Kidney epithelial cell (primary cell): ENCODE results near the gene CHCHD3. TPM values are rescaled to one million over a fixed set of nuclear protein-coding genes. Genes with fewer than 3 reads are reported as not detected.

ENCODE experiments used
- DNase-seq: peaks from one replicate; pipeline ENCODE4 v3.0.0-alpha.2; 2010; ENCODE audit warnings: low read depth
- H3K27me3 ChIP-seq: 2 replicates; pipeline ENCODE4 v1.6.0; 2011; ENCODE audit warnings: low read length; ENCODE audit not compliant: control insufficient read depth, insufficient read depth
- H3K36me3 ChIP-seq: 2 replicates; pipeline ENCODE4 v1.5.1; 2011; ENCODE audit warnings: low read length; ENCODE audit not compliant: control insufficient read depth, insufficient read depth
- H3K4me3 ChIP-seq: 2 replicates; pipeline ENCODE4 v1.5.1; 2011; ENCODE audit warnings: low read depth, mild to moderate bottlenecking, control low read depth, low read length
- CTCF ChIP-seq: IDR thresholded peaks from 2 replicates; pipeline ENCODE4 v1.5.1; 2011; ENCODE audit warnings: mild to moderate bottlenecking, moderate library complexity, low read length, control low read depth, inconsistent platforms; ENCODE audit not compliant: insufficient read depth, poor library complexity, severe bottlenecking
- total RNA-seq: library from RNA; depleted of rRNA; stranded (reverse); fragments of >200 nt; gene quantifications from 2 replicates; pipeline ENCODE4 v1.2.3, GENCODE V29; 2015

Gene CHCHD3
- total RNA-seq, 1 donor from 2014 or later, result 119 TPM

GRCh38 chr7:132947011-132947410 lies 134.9 kb downstream of the CHCHD3 start:
- TF ChIP-seq CTCF, result no peak
- Histone ChIP-seq H3K27me3 (no peaks in the 10 kb centered on the region), H3K36me3 (no peaks in the 10 kb centered on the region), H3K4me3 (no peak overlapping the region)
- no peak for DNase-seq

GRCh38 chr7:132944774-132945173 lies 137.1 kb downstream of the CHCHD3 start:
- H3K4me3 ChIP-seq, result no peak overlapping the region
- H3K36me3 ChIP-seq, result no peaks in the 10 kb centered on the region
- no peak for TF ChIP-seq CTCF
- no peaks in the 10 kb centered on the region for H3K27me3 ChIP-seq
- no peak for DNase-seq

GRCh38 chr7:132943645-132944044 lies 138.2 kb downstream of the CHCHD3 start:
- H3K36me3 ChIP-seq, result no peaks in the 10 kb centered on the region
- no peaks in the 10 kb centered on the region for H3K27me3 ChIP-seq
- no peak for DNase-seq
- no peak for TF ChIP-seq CTCF
- no peak overlapping the region for H3K4me3 ChIP-seq

GRCh38 chr7:132942701-132943100 lies 139.2 kb downstream of the CHCHD3 start:
- no peak for TF ChIP-seq CTCF
- H3K36me3 ChIP-seq, result no peaks in the 10 kb centered on the region
- no peak overlapping the region for H3K4me3 ChIP-seq
- DNase-seq, result no peak
- H3K27me3 ChIP-seq, result no peaks in the 10 kb centered on the region

- TF ChIP-seq CTCF, result no peak
- H3K36me3 ChIP-seq, result no peaks in the 10 kb centered on the region
- DNase-seq, result no peak
- no peak overlapping the region for H3K4me3 ChIP-seq
- no peaks in the 10 kb centered on the region for H3K27me3 ChIP-seq
Observed at GRCh38 chr7:132941905-132942304, 140.0 kb downstream of the CHCHD3 start.

GRCh38 chr7:132941428-132941827 lies 140.5 kb downstream of the CHCHD3 start:
- no peak for TF ChIP-seq CTCF
- Histone ChIP-seq H3K27me3 (no peaks in the 10 kb centered on the region), H3K4me3 (no peak overlapping the region), H3K36me3 (no peaks in the 10 kb centered on the region)
- no peak for DNase-seq
